GM06990 (cell line): ENCODE measurements around the gene TRIM40.

Experiments used
- DNase-seq: peaks from one replicate; pipeline ENCODE4 v3.0.0-alpha.2; 2011; ENCODE audit not compliant: insufficient read length; ENCODE audit errors: extremely low read depth
- H3K27me3 ChIP-seq: replicated peaks from 2 replicates; pipeline ENCODE4 v1.6.0; 2011; ENCODE audit warnings: low read length; ENCODE audit not compliant: control insufficient read depth, insufficient read depth
- H3K36me3 ChIP-seq: 2 replicates; pipeline ENCODE4 v1.5.1; 2011; ENCODE audit warnings: low read length; ENCODE audit not compliant: control insufficient read depth, insufficient read depth
- H3K4me3 ChIP-seq: replicated peaks from 2 replicates; pipeline ENCODE4 v1.5.1; 2011; ENCODE audit warnings: low read depth, mild to moderate bottlenecking, control low read depth, low read length
- CTCF ChIP-seq: IDR thresholded peaks from 2 replicates; pipeline ENCODE4 v1.5.1; 2011; ENCODE audit warnings: low read length, control low read depth, mild to moderate bottlenecking, inconsistent platforms; ENCODE audit not compliant: insufficient read depth, poor library complexity, severe bottlenecking

The TRIM40 gene

DNA sequence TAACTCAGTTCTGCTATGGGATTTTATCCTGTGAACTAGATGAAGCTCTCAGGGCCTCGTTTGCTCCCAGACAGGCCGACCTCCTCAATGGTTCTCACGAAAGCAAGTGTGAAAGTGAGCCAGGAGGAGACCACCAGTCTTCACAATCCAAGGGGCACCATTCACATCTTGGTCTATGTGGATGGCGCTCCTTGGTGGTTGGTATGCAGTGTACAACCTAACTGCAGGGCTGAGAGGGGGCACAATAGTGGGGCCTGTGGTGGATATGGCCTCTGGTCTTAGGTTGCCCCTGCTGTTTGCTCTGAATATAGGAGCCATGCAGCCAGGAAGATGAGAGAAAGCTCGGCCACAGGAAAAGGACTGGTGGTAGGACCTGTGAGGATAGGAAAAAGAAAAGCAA, 52.6 kb downstream of the TRIM40 start:
- no peak for DNase-seq
- Histone ChIP-seq H3K27me3 (no peaks in the 10 kb centered on the region), H3K4me3 (no peak overlapping the region), H3K36me3 (peaks cover 39% of the 10 kb centered on the region)
- no peak for TF ChIP-seq CTCF

- Histone ChIP-seq H3K36me3 (peaks cover 41% of the 10 kb centered on the region), H3K4me3 (no peak overlapping the region), H3K27me3 (no peaks in the 10 kb centered on the region)
- no peak for DNase-seq
- no peak for TF ChIP-seq CTCF
Measured at GRCh38 chr6:30192076-30192475, 56.1 kb downstream of the TRIM40 start.

GRCh38 chr6:30194797-30195690, 59.1 kb downstream of the TRIM40 start:
- peaks cover 47% of the 10 kb centered on the region for H3K36me3 ChIP-seq
- no peaks in the 10 kb centered on the region for H3K27me3 ChIP-seq
- no peak overlapping the region for H3K4me3 ChIP-seq
- TF ChIP-seq CTCF = no peak
- DNase-seq = no peak

GRCh38 chr6:30195951-30196350, 60.0 kb downstream of the TRIM40 start:
- no peak overlapping the region for H3K4me3 ChIP-seq
- H3K36me3 ChIP-seq = peaks cover 43% of the 10 kb centered on the region
- TF ChIP-seq CTCF = no peak
- no peaks in the 10 kb centered on the region for H3K27me3 ChIP-seq
- DNase-seq = no peak

GRCh38 chr6:30196376-30196775, 60.4 kb downstream of the TRIM40 start:
- H3K4me3 ChIP-seq = no peak overlapping the region
- TF ChIP-seq CTCF = no peak
- H3K36me3 ChIP-seq = peaks cover 43% of the 10 kb centered on the region
- no peaks in the 10 kb centered on the region for H3K27me3 ChIP-seq
- no peak for DNase-seq
